ENCODE data around the gene LCN12.

GRCh38 chr9:136927343-136928271 lies 24.5 kb upstream of the LCN12 start:
- TF ChIP-seq CTCF (IDR thresholded peaks at IDR 0.05) (no peak), EZH2 (IDR thresholded peaks at IDR 0.05) (no peak)

Measured in neural progenitor cell (in vitro differentiated cells).